ENCODE results near the gene FBRSL1.

GRCh38 chr12:132545955-132546354, 56.0 kb downstream of the FBRSL1 start:
- TF ChIP-seq CTCF (IDR thresholded peaks at IDR 0.05) (no peak), POLR2A (IDR thresholded peaks at IDR 0.05) (no peak)
